GM12878 (cell line): ENCODE measurements around the gene UROD. TPM values are rescaled to one million over a fixed set of nuclear protein-coding genes. Genes with fewer than 3 reads are reported as not detected.

Experiments used
- ATAC-seq: fragments of 200-7000 bp; cut with Tn5 transposase; 3 replicates; pipeline ENCODE4 v1.9.1; 2020; ENCODE audit warnings: mild to moderate bottlenecking, moderate library complexity
- BruUV-seq: library from RNA; stranded (reverse); fragments of 400-500 nt; replicated peaks from 2 replicates; lab custom pipeline; 2021; lab: Mats Ljungman, UMichigan
- CTCF ChIA-PET: fragments of 300-600 bp; sonication (Branson Sonifier 250); formaldehyde crosslinking; extraction: SDS; loops from one replicate; lab custom pipeline; 2021; ENCODE audit warnings: inconsistent platforms; lab: Yijun Ruan, JAX
- POLR2A ChIA-PET: fragments of 350-600 bp; formaldehyde crosslinking; extraction: SDS; loops from one replicate; lab custom pipeline; 2021; ENCODE audit warnings: inconsistent platforms; lab: Charles Lee
- RAD21 ChIA-PET: fragments of 300-600 bp; sonication (Branson Sonifier 250); formaldehyde crosslinking; loops from one replicate; lab custom pipeline; 2023; ENCODE audit warnings: antibody characterized with exemption; ENCODE audit not compliant: unreplicated experiment; lab: Charles Lee
- SMC1A ChIA-PET: fragments of 300-600 bp; sonication (Branson Sonifier 250); formaldehyde crosslinking; loops from one replicate; lab custom pipeline; 2023; ENCODE audit not compliant: unreplicated experiment, uncharacterized antibody; lab: Charles Lee
- DNase-seq: peaks from one replicate; pipeline ENCODE4 v3.0.0-alpha.2; 2011; ENCODE audit warnings: low read depth, low spot score
- FAIRE-seq: peaks from 3 replicates; lab custom pipeline; 2011; peaks lifted over from hg19 to GRCh38; lab: Jason Lieb, UNC
- H2AFZ ChIP-seq: 2 replicates; pipeline ENCODE4 v1.6.0; 2011; ENCODE audit warnings: low read depth, low read length, control low read depth; ENCODE audit not compliant: control insufficient read depth
- H3K27ac ChIP-seq: 2 replicates; pipeline ENCODE4 v1.5.1; 2011; ENCODE audit warnings: control low read depth; ENCODE audit not compliant: control insufficient read depth, insufficient read depth
- H3K27me3 ChIP-seq, 2 experiments: replicated peaks in 1 of 2; 2 replicates each; pipeline versions ENCODE4 v1.6.0 to v1.6.1; 2011; ENCODE audit warnings: low read length in 1 of 2; ENCODE audit not compliant: control insufficient read depth in 2 of 2, insufficient read depth in 2 of 2
- H3K36me3 ChIP-seq, 2 experiments: 2 replicates each; pipeline ENCODE4 v1.5.1; 2011; ENCODE audit warnings: low read length in 1 of 2; ENCODE audit not compliant: control insufficient read depth in 2 of 2, insufficient read depth in 2 of 2
- H3K4me1 ChIP-seq: 2 replicates; pipeline ENCODE4 v1.6.1; 2011; ENCODE audit warnings: mild to moderate bottlenecking, low read length, moderate library complexity, mixed read lengths; ENCODE audit not compliant: control insufficient read depth, insufficient read depth
- H3K4me2 ChIP-seq: 2 replicates; pipeline ENCODE4 v1.6.0; 2011; ENCODE audit warnings: control low read depth; ENCODE audit not compliant: control insufficient read depth, insufficient read depth
- H3K4me3 ChIP-seq: fragments of 200-600 bp; sonication (generic); 2 replicates; pipeline ENCODE4 v1.5.1; 2016
- H3K79me2 ChIP-seq: 2 replicates; pipeline ENCODE4 v1.6.0; 2011; ENCODE audit warnings: low read length; ENCODE audit not compliant: control insufficient read depth, insufficient read depth
- H3K9ac ChIP-seq: 2 replicates; pipeline ENCODE4 v1.8.0; 2011; ENCODE audit warnings: low read length, control low read depth, mixed read lengths; ENCODE audit not compliant: control insufficient read depth, insufficient read depth
- H3K9me3 ChIP-seq: replicated peaks from 3 replicates; pipeline ENCODE4 v1.5.1; 2011; ENCODE audit warnings: mild to moderate bottlenecking, low read length; ENCODE audit not compliant: control insufficient read depth, insufficient read depth
- H4K20me1 ChIP-seq: 2 replicates; pipeline ENCODE4 v1.6.0; 2011; ENCODE audit not compliant: control insufficient read depth, insufficient read depth
- EGR1 ChIP-seq, 2 experiments: IDR thresholded peaks; 1 replicate in 1 of 2; 2 replicates in 1 of 2; pipeline ENCODE4 v1.6.1; 2011 to 2012; ENCODE audit warnings: low read depth in 2 of 2, low read length in 2 of 2, borderline replicate concordance in 1 of 2, mild to moderate bottlenecking in 1 of 2, moderate library complexity in 1 of 2
- HDAC2 ChIP-seq: fragments of 200-600 bp; sonication (generic); IDR thresholded peaks from 2 replicates; pipeline ENCODE4 v1.6.1; 2017
- KDM1A ChIP-seq: fragments of 200-600 bp; sonication (generic); IDR thresholded peaks from 2 replicates; pipeline ENCODE4 v1.6.1; 2016; ENCODE audit warnings: borderline replicate concordance
- MLLT1 ChIP-seq: fragments of 450-650 bp; IDR thresholded peaks from 2 replicates; pipeline ENCODE4 v1.6.1; 2016; ENCODE audit warnings: mild to moderate bottlenecking
- NBN ChIP-seq: fragments of 450-650 bp; IDR thresholded peaks from 2 replicates; pipeline ENCODE4 v1.6.1; 2016
- POLR2AphosphoS5 ChIP-seq: IDR thresholded peaks from 2 replicates; pipeline ENCODE4 v1.6.1; 2011; ENCODE audit warnings: mild to moderate bottlenecking, low read length, inconsistent platforms
- RB1 ChIP-seq: fragments of 450-650 bp; formaldehyde crosslinking; IDR thresholded peaks from 2 replicates; pipeline ENCODE4 v1.6.1; 2017; ENCODE audit warnings: mild to moderate bottlenecking, borderline replicate concordance
- SIN3A ChIP-seq: IDR thresholded peaks from 2 replicates; pipeline ENCODE4 v1.6.1; 2012; ENCODE audit warnings: low read depth, low read length, improper control_type of control experiment
- SREBF1 ChIP-seq: IDR thresholded peaks from 2 replicates; pipeline ENCODE4 v1.6.1; 2012; ENCODE audit warnings: mild to moderate bottlenecking, low read length
- YY1 ChIP-seq: IDR thresholded peaks from 2 replicates; pipeline ENCODE4 v1.6.1; 2011; ENCODE audit warnings: low read depth, mild to moderate bottlenecking, low read length
- ZBED1 ChIP-seq: IDR thresholded peaks from 2 replicates; pipeline ENCODE4 v1.6.1; 2016; ENCODE audit warnings: borderline replicate concordance
- ZNF687 ChIP-seq: fragments of 450-650 bp; IDR thresholded peaks from 2 replicates; pipeline ENCODE4 v1.6.1; 2017; ENCODE audit warnings: mild to moderate bottlenecking, moderate library complexity
- WGBS: methylation state at CpG from one replicate; pipeline ENCODE4 v1.1.6; 2016; ENCODE audit warnings: low lambda C conversion rate; ENCODE audit not compliant: insufficient replicate concordance, insufficient coverage; ENCODE audit errors: missing lambda C conversion rate; 5-methylcytosine and 5-hydroxymethylcytosine counted together
- in situ Hi-C: fragments of 300-500 bp; cut with MboI; formaldehyde crosslinking; loops from 9 replicates; pipeline ENCODE4 v1.14.3; 2018; ENCODE audit warnings: mixed read lengths
- intact Hi-C: fragments of 100-400 bp; cut with micrococcal nuclease; formaldehyde crosslinking; loops from one replicate; pipeline ENCODE4 v1.14.2; 2022; ENCODE audit not compliant: unreplicated experiment
- polyA plus RNA-seq, 11 experiments: library from polyadenylated mRNA; depleted of rRNA in 4 of 11; unstranded in 6 of 11; stranded (reverse) in 5 of 11; fragments of >200 nt; fragmentation: Nextera tagmentation in 4 of 11; fragmentation: Illumina TruSeq in 1 of 11; extraction: Ambion mirVana in 4 of 11; extraction: Trizol in 1 of 11; gene quantifications; 1 replicate in 1 of 11; 2 replicates in 10 of 11; pipeline versions ENCODE4 v1.2.1 to v1.2.3, GENCODE V29; 2011 to 2016; ENCODE audit warnings: inconsistent platforms in 2 of 11, missing spikeins in 2 of 11, low read depth in 1 of 11
- total RNA-seq, 4 experiments: library from RNA; depleted of rRNA in 3 of 4; stranded (reverse); fragments of >200 nt in 3 of 4; fragmentation: Illumina TruSeq in 1 of 4; extraction: Trizol in 1 of 4; gene quantifications; 2 replicates each; pipeline versions ENCODE4 v1.2.1 to v1.2.3, GENCODE V29; 2013 to 2021
- TF ChIP-seq, protein P1 (sequence below): fragments of 450-650 bp; IDR thresholded peaks from 2 replicates; pipeline ENCODE4 v1.6.1; 2017; ENCODE audit warnings: antibody characterized with exemption, mild to moderate bottlenecking, moderate library complexity

The UROD gene
- total and polyA plus RNA-seq, 10 of the 15 experiments (the other 5 are each of a cell fraction or from before 2014, with no cell fraction given), result 65.8 to 330 (median 102) TPM

DNA sequence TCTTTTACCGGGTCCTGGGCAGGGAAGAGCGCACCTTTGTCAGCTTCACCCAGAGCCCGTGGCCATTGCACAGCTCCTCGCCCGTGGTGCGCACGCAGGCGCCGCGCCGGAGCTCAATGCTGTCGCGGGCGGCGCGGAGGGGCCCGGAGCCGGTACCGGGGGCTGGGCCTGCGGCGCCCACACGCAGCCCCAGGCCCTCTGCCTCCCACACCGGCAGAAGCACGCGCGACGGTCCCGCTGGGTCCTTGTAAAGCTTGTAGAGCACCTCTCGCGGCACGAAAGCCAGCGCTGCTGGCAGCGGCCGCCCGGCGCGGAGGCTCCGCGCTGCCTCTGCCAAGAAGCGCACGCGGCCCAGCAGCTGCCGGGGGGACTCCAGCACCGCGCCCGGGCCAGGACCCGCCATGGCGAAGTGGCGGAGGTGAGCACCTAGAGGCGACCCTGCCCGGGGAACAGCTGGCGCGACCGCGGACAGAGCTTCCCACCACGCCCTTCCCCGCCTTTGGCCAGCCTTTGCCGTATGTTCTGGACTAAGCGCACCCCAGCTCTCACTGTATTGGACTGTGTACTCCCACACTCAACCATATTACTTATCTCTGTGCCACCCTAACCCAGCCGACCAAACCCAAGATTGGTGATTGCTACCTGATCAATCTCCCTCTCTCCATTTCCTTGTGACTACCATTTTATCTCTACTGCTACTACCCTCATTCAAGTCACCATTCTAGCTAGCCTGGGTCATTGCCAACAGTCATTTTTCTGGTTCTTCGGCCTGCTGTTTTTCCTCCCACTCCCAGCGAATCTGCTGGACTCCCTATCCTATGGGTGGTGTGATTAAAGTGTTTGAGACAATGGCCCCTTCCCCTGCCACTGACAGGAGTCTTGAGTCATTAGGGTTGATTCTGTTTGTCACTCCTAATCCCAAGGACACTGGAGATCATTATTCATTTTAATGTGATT is 921 bp upstream of the UROD start, which contains the start of gene HECTD3:
TSS of gene HECTD3 (minus strand) at position 470 of the 957 bp plus-strand sequence. CDS start at position 403, 67 bp downstream.
- SMC1A ChIA-PET, result interaction anchor here (0.6 to 12.5 kb wide), 35 partner anchors 11 to 574 kb away, joined by 3 to 284 read pairs (median 4); partner anchors contain the start of genes BEST4, CCDC163, EIF2B3 and MMACHC
- no peaks in the 10 kb centered on the region for H3K9me3 ChIP-seq
- peak within 1 kb of the TSS; percentile 90 for H3K4me3 ChIP-seq
- H3K27ac ChIP-seq, result peak within 1 kb of the TSS; percentile 79
- peaks cover 16% of the 10 kb centered on the region for H3K79me2 ChIP-seq
- no TSS peak for BruUV-seq
- FAIRE-seq (peak; percentile 73), ATAC-seq (peak; percentile 92), DNase-seq (peak; percentile 56)
- peak within 1 kb of the TSS; percentile 99 for H3K4me2 ChIP-seq
- H3K36me3 ChIP-seq, result peaks cover 3 to 14% of the 10 kb centered on the region in 2 experiments
- no peaks in the 10 kb centered on the region for H4K20me1 ChIP-seq
- peak within 1 kb of the TSS; percentile 78 for H3K9ac ChIP-seq
- in situ Hi-C loops (loop anchor here (5.0 kb wide), 3 partner anchors 291 to 571 kb away; partner anchors contain the start of genes NASP and TESK2), intact Hi-C loops (loop anchor here (1.0 to 10.0 kb wide), 5 partner anchors 175 to 574 kb away; partner anchors contain the start of genes MUTYH, NASP, RNU5D-1 and TOE1)
- 3% methylated on average over 48 of the region's 62 CpGs for WGBS
- CTCF ChIA-PET, result interaction anchor here (0.6 to 11.4 kb wide), 33 partner anchors 13 to 559 kb away, joined by 3 to 252 read pairs (median 5); partner anchors contain the start of genes BEST4, CCDC163, EIF2B3 and MMACHC
- peak within 1 kb of the TSS; percentile 100 for H2AFZ ChIP-seq
- H3K4me1 ChIP-seq, result peaks cover 17% of the 10 kb centered on the region
- POLR2A ChIA-PET, result interaction anchor here (0.6 to 3.2 kb wide), 27 partner anchors 11 to 852 kb away, joined by 3 to 26 read pairs (median 4); partner anchors contain the start of genes BEST4, BTBD19, EIF2B3 and KIF2C
- no peaks in the 10 kb centered on the region for H3K27me3 ChIP-seq
- RAD21 ChIA-PET, result interaction anchor here (0.5 to 12.5 kb wide), 35 partner anchors 8 to 574 kb away, joined by 3 to 313 read pairs (median 4); partner anchors contain the start of genes BTBD19, CCDC163, EIF2B3 and MMACHC
- TF ChIP-seq RB1, result peak; percentile 59; the same call in 1 of the 2 replicates
- TF ChIP-seq NBN, result peak; percentile 49; the same call in 1 of the 2 replicates
- peak; percentile 91 for TF ChIP-seq YY1
- TF ChIP-seq, protein P1, sequence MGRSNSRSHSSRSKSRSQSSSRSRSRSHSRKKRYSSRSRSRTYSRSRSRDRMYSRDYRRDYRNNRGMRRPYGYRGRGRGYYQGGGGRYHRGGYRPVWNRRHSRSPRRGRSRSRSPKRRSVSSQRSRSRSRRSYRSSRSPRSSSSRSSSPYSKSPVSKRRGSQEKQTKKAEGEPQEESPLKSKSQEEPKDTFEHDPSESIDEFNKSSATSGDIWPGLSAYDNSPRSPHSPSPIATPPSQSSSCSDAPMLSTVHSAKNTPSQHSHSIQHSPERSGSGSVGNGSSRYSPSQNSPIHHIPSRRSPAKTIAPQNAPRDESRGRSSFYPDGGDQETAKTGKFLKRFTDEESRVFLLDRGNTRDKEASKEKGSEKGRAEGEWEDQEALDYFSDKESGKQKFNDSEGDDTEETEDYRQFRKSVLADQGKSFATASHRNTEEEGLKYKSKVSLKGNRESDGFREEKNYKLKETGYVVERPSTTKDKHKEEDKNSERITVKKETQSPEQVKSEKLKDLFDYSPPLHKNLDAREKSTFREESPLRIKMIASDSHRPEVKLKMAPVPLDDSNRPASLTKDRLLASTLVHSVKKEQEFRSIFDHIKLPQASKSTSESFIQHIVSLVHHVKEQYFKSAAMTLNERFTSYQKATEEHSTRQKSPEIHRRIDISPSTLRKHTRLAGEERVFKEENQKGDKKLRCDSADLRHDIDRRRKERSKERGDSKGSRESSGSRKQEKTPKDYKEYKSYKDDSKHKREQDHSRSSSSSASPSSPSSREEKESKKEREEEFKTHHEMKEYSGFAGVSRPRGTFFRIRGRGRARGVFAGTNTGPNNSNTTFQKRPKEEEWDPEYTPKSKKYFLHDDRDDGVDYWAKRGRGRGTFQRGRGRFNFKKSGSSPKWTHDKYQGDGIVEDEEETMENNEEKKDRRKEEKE, result no peak
- TF ChIP-seq HDAC2, result no peak
- TF ChIP-seq SREBF1, result no peak
- TF ChIP-seq EGR1 (IDR thresholded peaks at IDR 0.05; ENCODE audit: borderline replicate concordance in 1 of 2, low read depth in 2 of 2, low read length in 2 of 2), result peak in 1 of 2 experiments; percentile 66; a peak in 2 of 3 replicates
- peak; percentile 96 for TF ChIP-seq SIN3A
- no peak for TF ChIP-seq KDM1A
- peak; percentile 63; the same call in 1 of the 2 replicates for TF ChIP-seq POLR2AphosphoS5
- 0 out of 2 replicates have a peak, but pooled peaks have one; percentile 24 for TF ChIP-seq ZNF687
- 0 out of 2 replicates have a peak, but pooled peaks have one; percentile 16 for TF ChIP-seq MLLT1
- TF ChIP-seq ZBED1, result no peak
